ENCODE measurements around the gene CRK.
"Not testable (repeated sequence)": the region's sequence is repeated elsewhere in the genome, so short reads cannot be mapped to it uniquely, and the experiment has no call there.

Gene CRK

GRCh38 chr17:1390432-1391367 lies 65.3 kb downstream of the CRK start:
- H3K9me3 ChIP-seq (ENCODE audit: severe bottlenecking), result no peaks in the 10 kb centered on the region
- H3K4me3 ChIP-seq (ENCODE audit: severe bottlenecking), result no peak overlapping the region
- no peak for TF ChIP-seq CTCF (IDR thresholded peaks at IDR 0.05; ENCODE audit: poor library complexity, severe bottlenecking)
- H3K27ac ChIP-seq (ENCODE audit: poor library complexity, severe bottlenecking), result no peak overlapping the region
- no peak for ATAC-seq (ENCODE audit: low read depth)
- peaks cover 41% of the 10 kb centered on the region for H3K4me1 ChIP-seq (ENCODE audit: insufficient read depth, poor library complexity, severe bottlenecking)
- no peaks in the 10 kb centered on the region for H3K27me3 ChIP-seq (ENCODE audit: insufficient read depth, poor library complexity, severe bottlenecking)
- peaks cover 76% of the 10 kb centered on the region for H3K36me3 ChIP-seq (ENCODE audit: low read depth)
- DNase-seq (ENCODE audit: low spot score), result no peak

- not testable (repeated sequence) for ATAC-seq (ENCODE audit: low read depth); DNase-seq (ENCODE audit: low spot score); H3K27ac ChIP-seq (ENCODE audit: poor library complexity, severe bottlenecking); H3K27me3 ChIP-seq (ENCODE audit: insufficient read depth, poor library complexity, severe bottlenecking); H3K4me3 ChIP-seq (ENCODE audit: severe bottlenecking); H3K9me3 ChIP-seq (ENCODE audit: severe bottlenecking)
- Histone ChIP-seq H3K36me3 (ENCODE audit: low read depth) (peaks cover 71% of the 10 kb centered on the region), H3K4me1 (ENCODE audit: insufficient read depth, poor library complexity, severe bottlenecking) (peaks cover 34% of the 10 kb centered on the region)
These were observed 68.4 kb downstream of the CRK start for GRCh38 chr17:1387490-1388227.

DNA sequence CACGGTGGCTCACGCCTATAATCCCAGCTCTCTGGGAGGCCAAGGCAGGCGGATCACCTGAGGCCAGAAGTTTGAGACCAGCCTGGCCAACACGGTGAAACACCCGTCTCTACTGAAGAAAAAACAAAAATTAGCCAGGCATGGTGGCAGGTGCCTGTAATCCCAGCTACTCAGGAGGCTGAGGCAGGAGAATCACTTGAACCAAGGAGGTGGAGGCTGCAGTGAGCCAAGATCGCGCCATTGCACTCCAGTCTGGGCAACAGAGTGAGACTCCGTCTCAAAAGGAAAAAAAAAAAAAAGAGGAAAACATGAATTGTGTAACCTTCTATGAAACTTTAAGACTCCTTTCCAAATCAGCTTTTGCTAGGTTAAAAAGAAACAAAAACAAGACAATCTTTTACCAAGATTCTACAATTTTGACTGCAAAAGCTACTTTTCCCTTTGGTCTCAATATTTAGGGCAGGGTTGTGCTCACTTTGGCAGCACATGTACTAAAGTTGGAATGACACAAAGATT lies 69.3 kb downstream of the CRK start:
- H3K9me3 ChIP-seq (ENCODE audit: severe bottlenecking); ATAC-seq (ENCODE audit: low read depth); H3K27ac ChIP-seq (ENCODE audit: poor library complexity, severe bottlenecking); H3K4me3 ChIP-seq (ENCODE audit: severe bottlenecking); DNase-seq (ENCODE audit: low spot score); H3K27me3 ChIP-seq (ENCODE audit: insufficient read depth, poor library complexity, severe bottlenecking): not testable (repeated sequence)
- H3K4me1 ChIP-seq (ENCODE audit: insufficient read depth, poor library complexity, severe bottlenecking), result peaks cover 30% of the 10 kb centered on the region
- H3K36me3 ChIP-seq (ENCODE audit: low read depth), result peaks cover 68% of the 10 kb centered on the region

- Histone ChIP-seq H3K27me3 (ENCODE audit: insufficient read depth, poor library complexity, severe bottlenecking) (no peaks in the 10 kb centered on the region), H3K9me3 (ENCODE audit: severe bottlenecking) (no peaks in the 10 kb centered on the region), H3K36me3 (ENCODE audit: low read depth) (peaks cover 63% of the 10 kb centered on the region), H3K4me3 (ENCODE audit: severe bottlenecking) (no peak overlapping the region), H3K27ac (ENCODE audit: poor library complexity, severe bottlenecking) (no peak overlapping the region), H3K4me1 (ENCODE audit: insufficient read depth, poor library complexity, severe bottlenecking) (peaks cover 25% of the 10 kb centered on the region)
- no peak for TF ChIP-seq CTCF (IDR thresholded peaks at IDR 0.05; ENCODE audit: poor library complexity, severe bottlenecking)
- DNase-seq (ENCODE audit: low spot score) (no peak), ATAC-seq (ENCODE audit: low read depth) (no peak)
These were observed 69.8 kb downstream of the CRK start for GRCh38 chr17:1386265-1386664.

GRCh38 chr17:1385861-1386260 lies 70.2 kb downstream of the CRK start:
- peaks cover 25% of the 10 kb centered on the region for H3K4me1 ChIP-seq (ENCODE audit: insufficient read depth, poor library complexity, severe bottlenecking)
- no peak for TF ChIP-seq CTCF (IDR thresholded peaks at IDR 0.05; ENCODE audit: poor library complexity, severe bottlenecking)
- no peaks in the 10 kb centered on the region for H3K9me3 ChIP-seq (ENCODE audit: severe bottlenecking)
- H3K27me3 ChIP-seq (ENCODE audit: insufficient read depth, poor library complexity, severe bottlenecking), result no peaks in the 10 kb centered on the region
- no peak overlapping the region for H3K27ac ChIP-seq (ENCODE audit: poor library complexity, severe bottlenecking)
- DNase-seq (ENCODE audit: low spot score) (no peak), ATAC-seq (ENCODE audit: low read depth) (no peak)
- H3K36me3 ChIP-seq (ENCODE audit: low read depth), result peaks cover 61% of the 10 kb centered on the region
- H3K4me3 ChIP-seq (ENCODE audit: severe bottlenecking), result no peak overlapping the region

Data from RWPE2 (cell line).